Activated B cell treated with CpG ODN at 0.5 μM for 24 hours (primary cell): Measurements from ENCODE around the gene DOCK1. TPM values are rescaled to one million over a fixed set of nuclear protein-coding genes. Genes with fewer than 3 reads are reported as not detected.

Source experiments
- ATAC-seq: fragments of 200-7000 bp; cut with Tn5 transposase; one replicate; pipeline ENCODE4 v1.10.0; 2021; ENCODE audit warnings: low read depth, mild to moderate bottlenecking, moderate library complexity
- CTCF ChIA-PET: fragments of 350-600 bp; sonication (Branson Sonifier 250); formaldehyde crosslinking; loops from one replicate; lab custom pipeline; 2021; ENCODE audit warnings: antibody characterized with exemption; lab: Charles Lee
- POLR2A ChIA-PET: fragments of 350-600 bp; sonication (Branson Sonifier 250); formaldehyde crosslinking; loops from one replicate; lab custom pipeline; 2021; ENCODE audit warnings: antibody characterized with exemption; lab: Charles Lee
- DNase-seq: peaks from one replicate; pipeline ENCODE4 v3.0.0; 2022
- H3K27ac Mint-ChIP-seq: one replicate; pipeline ENCODE4 v1.8.0; 2020; ENCODE audit warnings: mixed read lengths
- H3K27me3 Mint-ChIP-seq: one replicate; pipeline ENCODE4 v1.8.0; 2021; ENCODE audit warnings: mixed read lengths
- H3K36me3 Mint-ChIP-seq: one replicate; pipeline ENCODE4 v1.8.0; 2021; ENCODE audit warnings: low read depth, mixed read lengths
- H3K4me1 Mint-ChIP-seq: one replicate; pipeline ENCODE4 v1.8.0; 2021; ENCODE audit warnings: mixed read lengths
- H3K4me3 Mint-ChIP-seq: one replicate; pipeline ENCODE4 v1.8.0; 2020; ENCODE audit warnings: mild to moderate bottlenecking, mixed read lengths
- H3K9me3 Mint-ChIP-seq: one replicate; pipeline ENCODE4 v1.8.0; 2020; ENCODE audit warnings: mixed read lengths
- CTCF ChIP-seq: fragments of 200-600 bp; IDR thresholded peaks from one replicate; pipeline ENCODE4 v1.8.0; 2022; ENCODE audit warnings: antibody characterized with exemption, mild to moderate bottlenecking
- intact Hi-C: fragments of 100-400 bp; cut with micrococcal nuclease; formaldehyde crosslinking; loops from one replicate; pipeline ENCODE4 v1.15.1; 2024
- total RNA-seq: library from RNA; stranded (reverse); gene quantifications from 2 replicates; pipeline ENCODE4 v1.2.3, GENCODE V29; 2022

The DOCK1 gene
- total RNA-seq, 1 donor from 2014 or later = not detected

DNA sequence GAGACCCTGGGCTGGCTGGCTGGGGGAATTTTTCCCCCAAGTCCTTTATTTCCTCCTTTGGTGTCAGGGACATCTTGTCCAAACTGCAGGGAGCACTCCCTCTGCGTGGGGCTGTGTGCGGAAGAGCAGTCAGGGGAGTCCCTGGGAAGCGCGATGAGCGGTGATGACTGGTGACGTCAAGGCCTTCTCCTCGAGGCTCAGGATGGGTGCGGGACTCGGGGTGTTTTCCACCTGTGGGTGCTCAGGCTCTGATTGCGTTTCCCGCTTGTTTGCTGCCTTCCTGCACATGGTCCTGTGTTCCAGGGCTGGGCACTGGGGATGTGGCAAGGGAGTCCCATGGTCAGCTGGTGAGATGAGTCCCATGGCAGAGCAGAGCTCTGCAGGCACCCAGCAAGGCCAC lies 101.2 kb downstream of the DOCK1 start:
- CTCF ChIA-PET = no interaction called here
- no peak for ATAC-seq
- peaks cover 4% of the 10 kb centered on the region for H3K9me3 Mint-ChIP-seq
- H3K4me3 Mint-ChIP-seq = no peak overlapping the region
- TF ChIP-seq CTCF = no peak
- no peaks in the 10 kb centered on the region for H3K27me3 Mint-ChIP-seq
- no peaks in the 10 kb centered on the region for H3K4me1 Mint-ChIP-seq
- no peaks in the 10 kb centered on the region for H3K36me3 Mint-ChIP-seq
- DNase-seq = no peak
- intact Hi-C loops = no loop called here
- POLR2A ChIA-PET = no interaction called here
- H3K27ac Mint-ChIP-seq = no peak overlapping the region

DNA sequence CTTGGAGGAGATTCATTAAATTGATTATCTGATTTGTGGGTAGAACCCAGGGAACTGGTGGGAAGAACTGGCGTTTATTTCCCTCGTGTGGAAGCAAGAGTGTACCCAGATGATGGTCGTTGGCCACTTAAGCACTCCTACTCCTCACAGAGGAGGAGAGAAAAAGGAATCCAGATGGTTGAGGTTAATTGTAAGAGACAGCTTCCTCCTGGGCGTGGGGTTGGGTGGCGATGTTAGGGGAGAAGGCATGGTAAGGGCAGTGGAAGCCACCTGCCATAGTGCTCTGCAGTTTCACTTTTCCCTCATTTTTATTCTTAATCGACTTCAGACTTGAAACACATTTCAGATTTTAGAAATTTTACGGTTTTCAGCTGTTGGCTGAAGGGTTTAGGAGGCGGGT lies 104.1 kb downstream of the DOCK1 start:
- POLR2A ChIA-PET = no interaction called here
- TF ChIP-seq CTCF = no peak
- no peak overlapping the region for H3K27ac Mint-ChIP-seq
- peaks cover 4% of the 10 kb centered on the region for H3K9me3 Mint-ChIP-seq
- H3K4me1 Mint-ChIP-seq = no peaks in the 10 kb centered on the region
- H3K36me3 Mint-ChIP-seq = no peaks in the 10 kb centered on the region
- ATAC-seq (no peak), DNase-seq (no peak)
- no peak overlapping the region for H3K4me3 Mint-ChIP-seq
- intact Hi-C loops = no loop called here
- no peaks in the 10 kb centered on the region for H3K27me3 Mint-ChIP-seq
- CTCF ChIA-PET = no interaction called here

GRCh38 chr10:127011174-127011573 lies 105.9 kb downstream of the DOCK1 start:
- POLR2A ChIA-PET = no interaction called here

GRCh38 chr10:127012071-127012768 lies 107.0 kb downstream of the DOCK1 start:
- ChIA-PET POLR2A (no interaction called here), CTCF (no interaction called here)
- DNase-seq = no peak
- intact Hi-C loops = no loop called here
- no peaks in the 10 kb centered on the region for H3K36me3 Mint-ChIP-seq
- no peak overlapping the region for H3K4me3 Mint-ChIP-seq
- peaks cover 4% of the 10 kb centered on the region for H3K9me3 Mint-ChIP-seq
- no peak for ATAC-seq
- no peak for TF ChIP-seq CTCF
- H3K27me3 Mint-ChIP-seq = no peaks in the 10 kb centered on the region
- no peak overlapping the region for H3K27ac Mint-ChIP-seq
- no peaks in the 10 kb centered on the region for H3K4me1 Mint-ChIP-seq

More at GRCh38 chr10:127011174-127011573, 105.9 kb downstream of the DOCK1 start:
- Mint-ChIP-seq H3K27ac (no peak overlapping the region), H3K4me1 (no peaks in the 10 kb centered on the region), H3K27me3 (no peaks in the 10 kb centered on the region), H3K9me3 (peaks cover 4% of the 10 kb centered on the region), H3K36me3 (no peaks in the 10 kb centered on the region), H3K4me3 (no peak overlapping the region)
- DNase-seq (no peak), ATAC-seq (no peak)
- CTCF ChIA-PET = no interaction called here
- no peak for TF ChIP-seq CTCF
- intact Hi-C loops = no loop called here

GRCh38 chr10:127012769-127013152 lies 107.5 kb downstream of the DOCK1 start:
- Mint-ChIP-seq H3K4me1 (no peaks in the 10 kb centered on the region), H3K4me3 (no peak overlapping the region), H3K27me3 (no peaks in the 10 kb centered on the region), H3K36me3 (no peaks in the 10 kb centered on the region), H3K9me3 (no peaks in the 10 kb centered on the region), H3K27ac (no peak overlapping the region)
- ChIA-PET POLR2A (no interaction called here), CTCF (no interaction called here)
- TF ChIP-seq CTCF = no peak
- ATAC-seq (no peak), DNase-seq (no peak)
- intact Hi-C loops = no loop called here
